Ishikawa (cell line): ENCODE results near the gene DNMT3A.

ENCODE experiments used
- CEBPB ChIP-seq: IDR thresholded peaks from 2 replicates; pipeline ENCODE4 v1.6.1; 2012
- EP300 ChIP-seq: IDR thresholded peaks from 2 replicates; pipeline ENCODE4 v1.6.1; 2012; ENCODE audit warnings: borderline replicate concordance
- NFIC ChIP-seq: IDR thresholded peaks from 2 replicates; pipeline ENCODE4 v1.6.1; 2012
- RAD21 ChIP-seq: IDR thresholded peaks from 2 replicates; pipeline ENCODE4 v1.6.1; 2012; ENCODE audit warnings: low read depth
- REST ChIP-seq: IDR thresholded peaks from 2 replicates; pipeline ENCODE4 v1.6.1; 2012; ENCODE audit warnings: low read depth, mild to moderate bottlenecking
- TCF12 ChIP-seq: IDR thresholded peaks from 2 replicates; pipeline ENCODE4 v1.6.1; 2012; ENCODE audit warnings: low read depth
- YY1 ChIP-seq: IDR thresholded peaks from 2 replicates; pipeline ENCODE4 v1.6.1; 2012; ENCODE audit warnings: low read depth
- ZBTB7A ChIP-seq: IDR thresholded peaks from 2 replicates; pipeline ENCODE4 v1.6.1; 2012; ENCODE audit warnings: low read depth

DNA sequence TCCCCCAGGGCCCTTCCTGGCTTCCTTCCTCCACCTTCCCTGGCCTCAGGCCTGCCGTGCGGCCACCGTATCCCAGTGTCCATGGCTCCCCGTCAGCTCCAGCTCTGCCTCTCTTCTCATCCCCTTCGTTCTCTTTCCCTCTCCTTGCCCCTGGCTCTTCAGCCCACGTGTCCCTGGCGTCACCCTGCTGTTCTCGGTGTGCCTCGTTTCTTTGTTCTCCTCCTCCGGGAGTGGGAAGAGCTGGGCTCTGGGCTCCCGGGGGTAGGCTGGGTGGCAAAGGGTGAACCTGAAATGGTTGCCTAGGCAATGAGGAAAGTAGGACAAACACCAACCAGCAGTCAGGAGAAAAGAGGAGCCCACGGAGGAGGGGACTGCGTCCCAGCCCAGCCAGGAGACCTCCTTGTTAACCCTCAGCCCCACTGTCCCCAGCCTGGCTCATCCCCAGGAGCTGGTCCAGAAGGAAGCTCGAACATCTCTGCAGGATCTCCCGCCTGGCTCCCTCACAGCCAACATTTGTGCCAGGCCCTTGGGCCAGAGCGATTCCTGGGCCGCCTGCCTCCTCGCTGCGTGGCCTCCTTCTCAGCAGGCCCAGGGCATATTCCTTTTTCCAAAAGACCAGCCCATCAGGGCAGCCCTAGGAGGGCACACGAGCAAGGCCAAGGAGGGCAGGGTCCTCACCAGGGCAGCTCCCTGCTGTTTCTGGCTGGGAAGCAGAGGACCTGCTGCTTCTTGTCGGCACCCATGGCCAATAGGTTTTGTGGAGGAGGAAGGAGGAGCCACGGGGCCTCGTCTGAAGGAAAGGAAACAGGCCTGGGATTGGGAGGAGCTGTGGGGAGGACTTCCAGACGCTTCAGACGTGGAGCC is 30.9 kb upstream of the DNMT3A start:
- TF ChIP-seq EP300 (no peak), CEBPB (no peak), NFIC (no peak), RAD21 (no peak), REST (no peak), TCF12 (no peak), YY1 (no peak), ZBTB7A (no peak)
